NB4 (cell line): ENCODE data around the gene SAPCD2.

Experiments
- DNase-seq: peaks from one replicate; pipeline ENCODE4 v3.0.0; 2010; ENCODE audit warnings: low read depth
- H3K4me3 ChIP-seq: one replicate; pipeline ENCODE4 v1.5.1; 2011; ENCODE audit warnings: mild to moderate bottlenecking, low read depth, low read length, moderate library complexity
- CTCF ChIP-seq: IDR thresholded peaks from one replicate; pipeline ENCODE4 v1.5.1; 2012; ENCODE audit warnings: low read depth, low read length
- MYC ChIP-seq: IDR thresholded peaks from 2 replicates; pipeline ENCODE4 v1.6.1; 2011; ENCODE audit warnings: low read depth, low read length
- POLR2A ChIP-seq: IDR thresholded peaks from 2 replicates; pipeline ENCODE4 v1.6.1; 2011; ENCODE audit warnings: mild to moderate bottlenecking; ENCODE audit not compliant: insufficient read length; ENCODE audit errors: extremely low read depth
- TF ChIP-seq, protein P1 (sequence below): IDR thresholded peaks from 2 replicates; pipeline ENCODE4 v1.6.1; 2011; ENCODE audit warnings: low read depth, low read length

SAPCD2 gene

GRCh38 chr9:137058521-137059234, 11.7 kb downstream of the SAPCD2 start:
- TF ChIP-seq MYC (no peak), POLR2A (no peak)
- TF ChIP-seq, protein P1, sequence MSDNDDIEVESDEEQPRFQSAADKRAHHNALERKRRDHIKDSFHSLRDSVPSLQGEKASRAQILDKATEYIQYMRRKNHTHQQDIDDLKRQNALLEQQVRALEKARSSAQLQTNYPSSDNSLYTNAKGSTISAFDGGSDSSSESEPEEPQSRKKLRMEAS, result no peak
- DNase-seq, result peak; percentile 66
- H3K4me3 ChIP-seq, result no peak overlapping the region

- no peak overlapping the region for H3K4me3 ChIP-seq
- no peak for DNase-seq
- TF ChIP-seq POLR2A (no peak), MYC (no peak), CTCF (no peak)
- TF ChIP-seq, protein P1, result no peak
These were observed 12.8 kb downstream of the SAPCD2 start for GRCh38 chr9:137057545-137057944.

- TF ChIP-seq, protein P1, result no peak
- no peak for TF ChIP-seq CTCF
- TF ChIP-seq MYC, result no peak
- TF ChIP-seq POLR2A, result no peak
- no peak for DNase-seq
- no peak overlapping the region for H3K4me3 ChIP-seq
These were observed 13.5 kb downstream of the SAPCD2 start for GRCh38 chr9:137056739-137057415.

- TF ChIP-seq POLR2A, result no peak
- no peak for DNase-seq
- no peak overlapping the region for H3K4me3 ChIP-seq
These were observed 14.7 kb downstream of the SAPCD2 start for GRCh38 chr9:137055385-137056364.

DNA sequence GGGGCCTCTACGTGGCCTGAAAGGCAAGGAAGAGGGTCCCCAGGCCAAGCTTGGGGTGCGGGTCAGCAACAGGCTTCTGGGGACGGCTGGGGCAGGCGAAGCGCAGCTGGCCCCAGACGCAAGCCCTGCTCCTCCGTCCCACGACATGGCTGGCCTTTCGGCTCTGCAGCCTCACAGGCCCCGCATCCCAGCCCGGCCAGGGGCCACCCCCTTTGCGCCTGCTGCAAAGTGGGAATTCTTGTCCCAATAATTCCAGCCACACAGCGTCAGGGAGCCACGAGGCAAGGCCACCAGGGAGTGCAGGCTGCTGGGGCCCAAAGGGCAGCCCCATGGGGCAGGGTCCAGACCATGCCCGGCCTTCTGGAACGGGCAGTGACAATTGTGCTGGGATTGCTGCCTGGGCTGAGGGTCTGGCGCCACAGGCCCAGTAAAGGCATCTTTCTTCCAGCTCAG, 15.4 kb downstream of the SAPCD2 start:
- DNase-seq, result no peak
- no peak overlapping the region for H3K4me3 ChIP-seq
- TF ChIP-seq, protein P1, result no peak
- TF ChIP-seq MYC (no peak), CTCF (no peak), POLR2A (no peak)

DNA sequence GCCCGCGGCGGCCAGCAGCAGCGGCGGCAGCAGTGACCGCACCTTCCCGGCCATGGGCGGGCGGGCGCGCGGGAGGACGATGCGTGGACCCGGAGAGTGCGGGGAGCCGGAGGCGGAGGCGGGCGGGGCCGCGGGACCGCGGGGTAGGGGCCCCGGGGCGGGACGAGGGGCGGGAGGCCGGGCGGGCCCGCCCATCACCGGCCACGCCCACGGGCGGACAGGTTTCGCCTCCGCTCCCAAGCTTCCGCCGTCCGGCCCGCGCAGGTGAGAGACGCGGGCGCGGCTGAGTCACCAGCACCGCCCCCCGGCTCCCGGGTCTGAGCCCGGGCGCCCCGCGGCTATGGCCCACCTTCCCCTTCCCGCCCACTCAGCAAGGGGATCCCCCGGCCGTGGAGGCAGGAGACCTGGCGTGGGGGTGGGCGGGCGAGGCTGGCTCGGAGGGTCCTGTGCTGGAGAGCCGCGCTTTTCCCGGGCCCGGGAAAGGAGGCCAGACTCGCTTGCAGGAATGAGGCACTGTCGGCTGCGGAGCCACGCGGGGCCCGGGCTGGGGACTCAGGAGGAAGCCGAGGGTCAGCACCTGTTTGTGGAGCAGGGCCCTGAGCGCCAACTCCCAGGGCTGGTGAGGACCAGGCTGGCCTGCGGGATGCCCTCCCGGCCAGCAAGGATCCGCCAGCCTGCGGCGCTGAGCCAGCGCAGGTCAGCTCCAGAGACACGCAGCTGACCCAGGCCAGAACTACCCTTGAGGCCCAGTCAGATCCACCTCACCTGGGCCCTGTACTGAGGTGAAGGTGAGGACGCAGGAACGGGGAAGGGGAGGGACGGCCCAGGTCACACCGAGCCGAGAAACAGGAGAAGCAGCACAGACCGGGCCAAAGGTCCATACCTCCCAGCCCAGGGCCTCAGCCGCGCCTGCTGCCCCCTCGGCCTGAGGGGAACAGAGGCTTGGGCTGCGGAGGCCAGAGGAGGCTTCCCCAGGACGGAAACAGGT, 16.1 kb downstream of the SAPCD2 start, which contains the start of gene ENTPD2:
TSS of gene ENTPD2 (minus strand) at position 118 of the 988 bp plus-strand sequence. CDS start at position 54, 64 bp downstream.
- H3K4me3 ChIP-seq, result no peak within 1 kb of the TSS
- no peak for DNase-seq
- TF ChIP-seq, protein P1, result no peak
- no peak for TF ChIP-seq POLR2A
- no peak for TF ChIP-seq MYC
- no peak for TF ChIP-seq CTCF
